Right lung (tissue), 5 donors: ENCODE results near the gene JAK1. TPM values are rescaled to one million over a fixed set of nuclear protein-coding genes. Genes with fewer than 3 reads are reported as not detected.
A peak's percentile ranks its signal among the peaks of the same experiment; 100 is the strongest.

Experiments used
- DNase-seq, 2 donors: peaks; one replicate each; pipeline ENCODE4 v3.0.0-alpha.2; 2013
- polyA plus RNA-seq, 5 donors: library from polyadenylated mRNA; unstranded; fragments of 120-200 nt; gene quantifications; one replicate each; pipeline versions ENCODE4 v1.2.1 to v1.2.3, GENCODE V29; 2013; ENCODE audit warnings: inconsistent platforms in 1 of 5, low replicate concordance in 1 of 5; ENCODE audit not compliant: insufficient read length in 5 of 5, insufficient read depth in 1 of 5

Gene JAK1
- polyA plus RNA-seq, 5 donors: 84.8 to 122 (median 108) TPM

- DNase-seq: peak in 1 of 2 donors; percentile 13
Measured at GRCh38 chr1:64981601-64982533, 15.5 kb upstream of the JAK1 start.

DNA sequence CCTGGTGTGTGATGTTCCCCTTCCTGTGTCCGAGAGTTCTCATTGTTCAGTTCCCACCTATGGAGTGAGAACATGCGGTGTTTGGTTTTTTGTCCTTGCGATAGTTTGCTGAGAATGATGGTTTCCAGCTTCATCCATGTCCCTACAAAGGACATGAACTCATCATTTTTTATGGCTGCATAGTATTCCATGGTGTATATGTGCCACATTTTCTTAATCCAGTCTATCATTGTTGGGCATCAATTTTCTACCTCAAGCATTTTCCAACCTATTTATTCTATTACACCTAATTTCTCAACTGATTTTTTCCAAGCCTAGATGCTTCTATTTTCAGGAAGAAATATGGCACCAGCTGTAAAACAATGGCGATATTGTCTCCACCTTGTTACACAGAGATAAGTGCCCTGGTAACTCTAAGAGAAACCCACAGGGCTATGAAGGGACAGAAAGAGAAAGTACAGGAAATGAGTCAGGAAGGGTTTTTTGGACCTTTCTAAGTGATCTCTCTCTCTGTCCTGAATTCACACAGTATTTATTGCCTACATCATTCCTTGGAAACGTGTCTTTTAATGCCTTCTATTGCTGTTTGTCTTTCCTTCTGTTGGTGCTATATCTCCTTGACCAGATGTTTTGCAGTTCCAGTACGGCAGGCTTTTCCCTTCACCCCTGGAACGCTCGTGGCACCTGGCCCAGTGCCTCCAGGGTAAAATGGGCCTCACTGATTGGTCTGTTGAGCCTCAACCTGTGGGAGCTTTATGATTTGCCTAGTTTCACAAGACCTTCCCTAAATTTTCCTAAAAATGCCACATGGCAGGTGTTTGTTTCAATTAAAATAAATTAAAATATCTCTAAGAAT, 14.6 kb upstream of the JAK1 start:
- no peak for DNase-seq

- no peak for DNase-seq
Measured at GRCh38 chr1:64979358-64979757, 13.0 kb upstream of the JAK1 start.

DNA sequence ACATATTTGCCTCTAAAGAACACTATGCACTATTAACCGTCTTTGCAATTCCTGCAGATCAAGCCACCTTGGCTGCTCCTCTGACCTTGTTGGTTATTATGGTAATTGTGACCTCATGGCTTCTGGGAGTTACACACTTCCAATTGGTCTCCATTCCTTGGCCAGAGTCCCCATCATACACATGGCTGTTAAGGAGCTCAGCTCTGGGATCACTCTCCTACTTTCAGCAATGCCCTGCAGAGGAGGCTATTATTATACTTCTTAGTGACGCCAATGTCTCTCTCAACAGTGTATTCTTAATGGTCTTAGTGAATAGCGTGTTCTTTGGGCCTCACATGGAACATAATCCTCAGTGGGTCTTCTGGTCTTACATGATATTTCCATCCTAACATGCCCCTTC, 10.0 kb upstream of the JAK1 start:
- no peak for DNase-seq

DNA sequence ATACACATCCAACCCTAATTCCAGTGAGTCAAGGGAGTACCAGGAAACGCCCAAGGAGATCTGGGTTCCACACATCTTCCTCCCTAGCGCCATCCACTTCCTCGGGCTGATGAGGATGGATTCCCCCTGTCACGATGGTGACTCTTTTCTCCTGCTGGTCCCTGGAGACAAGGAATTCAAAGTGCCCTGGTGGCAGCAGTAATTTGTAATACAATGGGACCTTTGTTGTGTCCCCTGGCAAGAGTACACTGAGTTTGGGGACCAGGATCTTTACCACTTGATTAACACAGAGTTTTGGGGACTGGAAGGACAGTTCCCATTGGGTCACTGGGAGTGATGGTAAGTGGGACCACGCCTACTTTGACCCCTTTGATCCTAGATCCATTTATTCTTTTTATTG, 9.4 kb upstream of the JAK1 start:
- no peak for DNase-seq

GRCh38 chr1:64975127-64975526, 8.8 kb upstream of the JAK1 start:
- no peak for DNase-seq

DNA sequence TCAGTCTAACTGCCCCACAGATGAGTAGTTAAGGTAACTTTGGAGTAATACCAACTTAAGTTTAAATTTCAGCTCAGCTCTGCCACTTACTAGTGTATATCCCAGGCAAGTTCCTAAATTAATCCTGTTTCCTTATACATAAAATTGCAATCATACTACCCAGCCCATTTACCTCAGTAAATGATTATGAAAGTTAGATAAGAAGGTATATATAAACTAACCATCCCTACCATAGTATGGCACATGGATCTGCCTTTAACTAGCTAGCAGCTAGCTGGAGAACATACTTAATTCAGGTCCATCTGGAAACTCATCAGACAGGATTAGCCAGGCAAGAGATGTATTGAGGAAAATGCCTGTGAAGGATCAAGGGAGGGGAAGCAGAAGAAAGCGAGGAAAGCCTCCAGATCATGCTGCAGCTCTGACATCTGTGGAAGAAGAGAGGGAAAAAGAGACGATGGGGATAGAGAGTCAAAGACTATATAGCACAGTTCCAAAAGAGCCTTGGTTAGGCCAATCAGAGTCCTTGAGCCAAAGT, 8.0 kb upstream of the JAK1 start:
- no peak for DNase-seq

DNA sequence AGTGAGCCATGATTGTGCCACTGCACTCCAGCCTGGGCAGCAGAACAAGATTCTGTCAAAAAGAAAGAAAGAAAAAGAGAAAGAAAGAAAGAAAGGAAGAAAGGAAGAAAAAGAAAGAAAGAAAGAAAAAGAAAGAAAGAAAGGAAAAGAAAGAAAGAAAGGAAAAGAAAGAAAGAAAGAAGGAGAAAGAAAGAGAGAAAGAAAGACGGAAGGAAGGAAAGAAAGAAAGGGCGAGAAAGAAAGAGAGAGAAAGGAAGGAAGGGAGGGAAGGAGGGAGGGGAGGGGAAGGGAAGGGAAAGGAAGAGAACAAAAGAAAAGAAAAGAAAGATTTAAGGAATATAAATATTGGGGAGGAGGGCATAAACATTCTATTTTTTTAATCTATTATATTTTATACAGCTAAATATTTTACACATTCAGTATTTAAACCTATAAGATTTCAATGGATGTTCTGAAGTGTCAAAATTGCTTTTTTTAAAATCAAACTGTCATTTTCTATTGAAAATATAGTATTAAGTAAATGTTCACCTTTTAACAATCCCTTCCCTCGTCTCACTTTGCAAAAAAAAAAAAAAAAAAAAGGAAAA, 6.8 kb upstream of the JAK1 start:
- DNase-seq: no peak

DNA sequence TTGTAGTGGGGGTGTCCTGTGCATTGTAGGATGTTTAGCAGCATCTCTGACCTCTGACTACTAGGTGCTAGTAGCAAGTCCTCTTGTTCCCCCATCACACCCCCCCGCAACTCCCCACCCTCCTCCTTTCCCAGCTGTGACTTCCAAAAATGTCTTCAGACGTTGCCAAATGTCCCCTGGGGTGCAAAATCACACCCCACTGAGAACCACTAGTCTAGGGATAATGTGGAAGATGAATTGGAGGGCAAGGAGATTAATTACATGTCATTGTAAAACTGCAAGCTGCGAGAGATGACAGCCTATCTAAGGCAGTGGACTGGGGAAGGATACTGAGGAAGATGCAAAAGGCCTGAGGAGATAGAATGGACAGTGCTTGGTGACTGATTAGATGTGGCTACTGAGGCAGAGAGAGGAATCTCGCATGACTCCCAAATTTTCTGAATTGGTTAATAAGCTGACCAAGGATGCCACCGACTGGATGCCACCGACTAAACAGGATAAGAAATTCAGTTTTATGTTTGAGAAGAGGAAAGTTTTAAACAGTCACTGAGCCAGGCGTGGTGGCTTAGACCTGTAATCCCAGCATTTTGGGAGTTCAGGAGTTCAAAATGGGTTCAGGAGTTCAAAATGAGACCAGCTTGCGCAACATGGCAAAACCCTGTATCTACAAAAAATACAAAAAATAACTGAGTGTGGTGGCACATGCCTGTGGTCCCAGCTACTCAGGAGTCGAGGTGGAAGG, 3.1 kb upstream of the JAK1 start:
- no peak for DNase-seq

- DNase-seq: no peak
Measured at GRCh38 chr1:64967381-64967780, 1.0 kb upstream of the JAK1 start.

GRCh38 chr1:64965366-64966157, 787 bp downstream of the JAK1 start:
- DNase-seq: peak; percentile 73 to 74

DNA sequence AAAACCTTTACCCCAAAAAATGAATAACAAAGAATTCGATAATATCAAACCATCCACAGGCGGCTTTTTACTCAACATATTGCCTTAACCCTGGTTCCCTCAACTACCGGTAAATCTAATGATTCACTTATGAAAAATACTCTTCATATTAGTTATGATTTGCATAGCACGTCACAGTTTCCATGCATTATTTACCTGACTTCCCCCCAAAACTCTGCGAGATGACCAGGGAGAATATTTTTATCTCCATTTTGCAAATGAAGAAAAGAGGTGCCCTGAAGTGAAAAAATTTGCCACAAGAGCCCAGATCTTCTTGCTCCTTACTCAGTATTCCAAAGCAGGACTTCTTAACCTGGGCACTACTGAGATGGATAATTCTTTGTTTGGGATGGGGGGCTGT, 2.9 kb downstream of the JAK1 start:
- DNase-seq: no peak

DNA sequence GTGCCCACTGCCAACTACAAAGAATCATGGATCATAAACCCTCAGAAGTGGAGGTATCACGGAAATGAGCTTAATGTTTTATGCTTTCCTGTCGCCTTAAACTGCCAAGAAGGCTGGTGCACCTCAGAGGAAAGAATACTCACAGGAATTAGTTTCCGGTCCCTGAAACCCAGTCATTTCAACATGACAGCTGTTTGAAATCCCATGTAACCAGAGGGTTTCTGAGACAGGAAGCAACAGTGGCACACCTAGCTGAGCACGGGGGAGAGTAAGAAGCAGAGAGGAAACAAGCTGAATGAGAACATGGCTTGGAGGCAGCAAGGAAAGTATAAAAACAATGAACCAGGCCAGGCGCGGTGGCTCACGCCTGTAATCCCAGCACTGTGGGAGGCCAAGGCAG, 3.9 kb downstream of the JAK1 start:
- no peak for DNase-seq

GRCh38 chr1:64961923-64962322, 4.4 kb downstream of the JAK1 start:
- no peak for DNase-seq

- no peak for DNase-seq
Measured at GRCh38 chr1:64960731-64961130, 5.6 kb downstream of the JAK1 start.

DNA sequence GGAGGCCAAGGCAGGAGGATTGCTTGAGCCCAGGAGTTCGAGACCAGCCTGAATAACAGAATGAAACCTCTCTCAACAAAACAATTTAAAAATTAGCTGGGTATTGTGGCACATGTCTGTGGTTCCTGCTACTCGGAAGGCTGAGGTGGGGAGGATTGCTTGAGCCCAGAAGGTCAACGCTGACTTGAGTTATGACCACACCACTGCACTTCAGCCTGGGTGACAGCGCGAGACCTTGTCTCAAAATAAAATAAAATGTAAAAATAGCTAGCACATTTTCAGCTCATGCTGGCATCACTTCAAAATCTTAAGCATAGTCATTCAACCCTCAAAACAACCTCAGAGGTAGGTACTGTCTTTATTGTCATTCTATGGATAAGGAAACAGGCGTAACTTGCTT, 6.4 kb downstream of the JAK1 start:
- no peak for DNase-seq

DNA sequence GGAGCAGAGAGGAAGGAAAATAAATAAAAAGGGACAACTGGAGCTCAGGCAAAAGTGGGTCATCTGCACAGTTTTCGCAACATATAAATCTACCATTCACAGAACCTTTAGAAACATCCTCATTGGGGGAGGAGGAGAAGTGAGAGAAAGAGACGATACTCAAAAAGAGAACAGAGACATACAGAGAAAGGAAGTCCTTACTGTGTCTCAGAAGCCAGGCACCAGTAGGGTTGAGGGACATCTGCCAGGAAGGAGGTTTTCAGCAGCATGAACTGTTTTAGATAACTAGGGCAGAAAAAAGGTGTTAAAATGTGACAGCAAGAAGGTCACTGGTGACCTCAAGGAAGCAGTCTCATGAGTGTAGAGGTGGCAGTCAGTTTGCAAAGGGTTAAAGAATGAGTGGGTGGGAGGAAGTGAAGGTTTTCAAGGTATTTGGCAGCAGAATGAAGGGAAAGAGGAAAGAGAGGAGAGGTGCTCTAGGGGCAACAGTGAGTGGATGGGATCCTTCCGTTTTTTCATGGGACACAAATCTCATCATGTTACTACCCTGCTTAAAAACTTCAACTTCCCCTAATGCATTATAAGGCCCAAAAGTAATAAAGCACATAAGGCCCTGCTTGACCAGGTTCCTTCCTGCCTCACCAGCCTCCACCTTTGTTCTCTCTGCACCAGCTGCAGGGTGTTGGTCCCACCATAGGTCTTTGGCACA, 9.5 kb downstream of the JAK1 start:
- DNase-seq: no peak

GRCh38 chr1:64956010-64956640, 10.2 kb downstream of the JAK1 start:
- no peak for DNase-seq
